PFSK-1 (cell line): ENCODE data around the gene RAD23B.

ENCODE experiments used
- POLR2AphosphoS5 ChIP-seq: IDR thresholded peaks from 2 replicates; pipeline ENCODE4 v1.6.1; 2012; ENCODE audit warnings: low read depth, mild to moderate bottlenecking, control low read depth, low read length, moderate library complexity
- SIN3A ChIP-seq: IDR thresholded peaks from 2 replicates; pipeline ENCODE4 v1.6.1; 2012; ENCODE audit warnings: mild to moderate bottlenecking, low read length, moderate library complexity, borderline replicate concordance; ENCODE audit not compliant: insufficient read depth
- TF ChIP-seq, protein P1 (sequence below), 2 experiments: IDR thresholded peaks; 2 replicates each; pipeline versions ENCODE4 v1.6.1 to v1.8.0; 2011 to 2012; ENCODE audit warnings: low read depth in 2 of 2, low read length in 2 of 2, control low read depth in 1 of 2, inconsistent platforms in 1 of 2, mild to moderate bottlenecking in 1 of 2, moderate library complexity in 1 of 2; ENCODE audit not compliant: insufficient read depth in 1 of 2

- TF ChIP-seq SIN3A (no peak), POLR2AphosphoS5 (no peak)
- TF ChIP-seq, protein P1, sequence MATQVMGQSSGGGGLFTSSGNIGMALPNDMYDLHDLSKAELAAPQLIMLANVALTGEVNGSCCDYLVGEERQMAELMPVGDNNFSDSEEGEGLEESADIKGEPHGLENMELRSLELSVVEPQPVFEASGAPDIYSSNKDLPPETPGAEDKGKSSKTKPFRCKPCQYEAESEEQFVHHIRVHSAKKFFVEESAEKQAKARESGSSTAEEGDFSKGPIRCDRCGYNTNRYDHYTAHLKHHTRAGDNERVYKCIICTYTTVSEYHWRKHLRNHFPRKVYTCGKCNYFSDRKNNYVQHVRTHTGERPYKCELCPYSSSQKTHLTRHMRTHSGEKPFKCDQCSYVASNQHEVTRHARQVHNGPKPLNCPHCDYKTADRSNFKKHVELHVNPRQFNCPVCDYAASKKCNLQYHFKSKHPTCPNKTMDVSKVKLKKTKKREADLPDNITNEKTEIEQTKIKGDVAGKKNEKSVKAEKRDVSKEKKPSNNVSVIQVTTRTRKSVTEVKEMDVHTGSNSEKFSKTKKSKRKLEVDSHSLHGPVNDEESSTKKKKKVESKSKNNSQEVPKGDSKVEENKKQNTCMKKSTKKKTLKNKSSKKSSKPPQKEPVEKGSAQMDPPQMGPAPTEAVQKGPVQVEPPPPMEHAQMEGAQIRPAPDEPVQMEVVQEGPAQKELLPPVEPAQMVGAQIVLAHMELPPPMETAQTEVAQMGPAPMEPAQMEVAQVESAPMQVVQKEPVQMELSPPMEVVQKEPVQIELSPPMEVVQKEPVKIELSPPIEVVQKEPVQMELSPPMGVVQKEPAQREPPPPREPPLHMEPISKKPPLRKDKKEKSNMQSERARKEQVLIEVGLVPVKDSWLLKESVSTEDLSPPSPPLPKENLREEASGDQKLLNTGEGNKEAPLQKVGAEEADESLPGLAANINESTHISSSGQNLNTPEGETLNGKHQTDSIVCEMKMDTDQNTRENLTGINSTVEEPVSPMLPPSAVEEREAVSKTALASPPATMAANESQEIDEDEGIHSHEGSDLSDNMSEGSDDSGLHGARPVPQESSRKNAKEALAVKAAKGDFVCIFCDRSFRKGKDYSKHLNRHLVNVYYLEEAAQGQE (IDR thresholded peaks at IDR 0.05; ENCODE audit: insufficient read depth in 1 of 2, low read depth in 2 of 2, low read length in 2 of 2) = no peak
Observed at GRCh38 chr9:107368696-107369095, 85.6 kb downstream of the RAD23B start.
